DOHH2 (cell line): ENCODE measurements around the gene KRTAP6-3.

ENCODE experiments used
- EZH2phosphoT487 ChIP-seq: fragments of 200-600 bp; sonication (generic); IDR thresholded peaks from 2 replicates; pipeline ENCODE4 v1.6.1; 2017; ENCODE audit warnings: borderline replicate concordance, mild to moderate bottlenecking, antibody characterized with exemption, low read length, moderate library complexity, mixed read lengths
- TF ChIP-seq, protein P1 (sequence below): fragments of 200-600 bp; sonication (generic); IDR thresholded peaks from one replicate; pipeline ENCODE4 v1.5.1; 2014; ENCODE audit warnings: antibody characterized with exemption, mild to moderate bottlenecking, low read depth, low read length; ENCODE audit not compliant: poor library complexity, severe bottlenecking

- TF ChIP-seq, protein P1, sequence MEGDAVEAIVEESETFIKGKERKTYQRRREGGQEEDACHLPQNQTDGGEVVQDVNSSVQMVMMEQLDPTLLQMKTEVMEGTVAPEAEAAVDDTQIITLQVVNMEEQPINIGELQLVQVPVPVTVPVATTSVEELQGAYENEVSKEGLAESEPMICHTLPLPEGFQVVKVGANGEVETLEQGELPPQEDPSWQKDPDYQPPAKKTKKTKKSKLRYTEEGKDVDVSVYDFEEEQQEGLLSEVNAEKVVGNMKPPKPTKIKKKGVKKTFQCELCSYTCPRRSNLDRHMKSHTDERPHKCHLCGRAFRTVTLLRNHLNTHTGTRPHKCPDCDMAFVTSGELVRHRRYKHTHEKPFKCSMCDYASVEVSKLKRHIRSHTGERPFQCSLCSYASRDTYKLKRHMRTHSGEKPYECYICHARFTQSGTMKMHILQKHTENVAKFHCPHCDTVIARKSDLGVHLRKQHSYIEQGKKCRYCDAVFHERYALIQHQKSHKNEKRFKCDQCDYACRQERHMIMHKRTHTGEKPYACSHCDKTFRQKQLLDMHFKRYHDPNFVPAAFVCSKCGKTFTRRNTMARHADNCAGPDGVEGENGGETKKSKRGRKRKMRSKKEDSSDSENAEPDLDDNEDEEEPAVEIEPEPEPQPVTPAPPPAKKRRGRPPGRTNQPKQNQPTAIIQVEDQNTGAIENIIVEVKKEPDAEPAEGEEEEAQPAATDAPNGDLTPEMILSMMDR = no peak
- no peak for TF ChIP-seq EZH2phosphoT487
Observed at GRCh38 chr21:30582870-30583269, 9.4 kb upstream of the KRTAP6-3 start.
